HG02623 (cell line): ENCODE results near the gene CMPK2.
"Not testable (repeated sequence)": the region's sequence is repeated elsewhere in the genome, so short reads cannot be mapped to it uniquely, and the experiment has no call there.

Experiments used
- ATAC-seq: cut with Tn5 transposase; IDR thresholded peaks from one replicate; pipeline ENCODE4 v1.9.1; 2021; ENCODE audit warnings: moderate library complexity; ENCODE audit not compliant: unreplicated experiment

CMPK2 gene

GRCh38 chr2:6865346-6866274 is at the start of gene CMPK2:
TSS of gene CMPK2 (minus strand) at chr2:6865907. CDS start at chr2:6865696, 211 bp downstream.
- ATAC-seq = peak; percentile 70

GRCh38 chr2:6915399-6915798 is 49.7 kb upstream of the CMPK2 start:
- no peak for ATAC-seq

GRCh38 chr2:6914828-6915227 is 49.1 kb upstream of the CMPK2 start:
- no peak for ATAC-seq

- ATAC-seq = no peak
Measured at GRCh38 chr2:6913415-6914157, 47.9 kb upstream of the CMPK2 start.

GRCh38 chr2:6911721-6912120 is 46.0 kb upstream of the CMPK2 start:
- ATAC-seq = no peak

- peak; percentile 97 for ATAC-seq
Measured at GRCh38 chr2:6909431-6910385, 44.0 kb upstream of the CMPK2 start.

- no peak for ATAC-seq
Measured at GRCh38 chr2:6908291-6908690, 42.6 kb upstream of the CMPK2 start.

GRCh38 chr2:6906165-6906741 is 40.5 kb upstream of the CMPK2 start:
- no peak for ATAC-seq

GRCh38 chr2:6905668-6906067 is 40.0 kb upstream of the CMPK2 start:
- ATAC-seq = no peak

- not testable (repeated sequence) for ATAC-seq
Measured at GRCh38 chr2:6902581-6902980, 36.9 kb upstream of the CMPK2 start.

GRCh38 chr2:6896930-6897759 is 31.4 kb upstream of the CMPK2 start:
- no peak for ATAC-seq

GRCh38 chr2:6893876-6894482 is 28.3 kb upstream of the CMPK2 start:
- no peak for ATAC-seq

- no peak for ATAC-seq
Measured at GRCh38 chr2:6888724-6889123, 23.0 kb upstream of the CMPK2 start.

- ATAC-seq = no peak
Measured at GRCh38 chr2:6887751-6888192, 22.1 kb upstream of the CMPK2 start.

- no peak for ATAC-seq
Measured at GRCh38 chr2:6885968-6886367, 20.3 kb upstream of the CMPK2 start.

GRCh38 chr2:6885551-6885950 is 19.8 kb upstream of the CMPK2 start:
- no peak for ATAC-seq

- ATAC-seq = no peak
Measured at GRCh38 chr2:6883448-6884122, 17.9 kb upstream of the CMPK2 start.

- ATAC-seq = no peak
Measured at GRCh38 chr2:6881516-6881915, 15.8 kb upstream of the CMPK2 start.

- ATAC-seq = no peak
Measured at GRCh38 chr2:6881046-6881445, 15.3 kb upstream of the CMPK2 start.
